ENCODE results near the gene TMEM121B.

The TMEM121B gene

GRCh38 chr22:17138513-17138912 lies 17.4 kb upstream of the TMEM121B start:
- in situ Hi-C loops (cut with MboI; ENCODE audit: low sequenced_read_pairs): no loop called here

- in situ Hi-C loops (cut with MboI; ENCODE audit: low sequenced_read_pairs): no loop called here
Observed at GRCh38 chr22:17137861-17138425, 16.8 kb upstream of the TMEM121B start.

- in situ Hi-C loops (cut with MboI; ENCODE audit: low sequenced_read_pairs): no loop called here
Observed at GRCh38 chr22:17137170-17137569, 16.0 kb upstream of the TMEM121B start.

- in situ Hi-C loops (cut with MboI; ENCODE audit: low sequenced_read_pairs): no loop called here
Observed at GRCh38 chr22:17135153-17135760, 14.1 kb upstream of the TMEM121B start.

GRCh38 chr22:17133137-17133536 lies 12.0 kb upstream of the TMEM121B start:
- in situ Hi-C loops (cut with MboI; ENCODE audit: low sequenced_read_pairs): no loop called here

GRCh38 chr22:17132112-17132511 lies 11.0 kb upstream of the TMEM121B start:
- in situ Hi-C loops (cut with MboI; ENCODE audit: low sequenced_read_pairs): no loop called here

GRCh38 chr22:17131686-17132085 lies 10.5 kb upstream of the TMEM121B start:
- in situ Hi-C loops (cut with MboI; ENCODE audit: low sequenced_read_pairs): no loop called here

GRCh38 chr22:17130199-17130598 lies 9.0 kb upstream of the TMEM121B start:
- in situ Hi-C loops (cut with MboI; ENCODE audit: low sequenced_read_pairs): no loop called here

- in situ Hi-C loops (cut with MboI; ENCODE audit: low sequenced_read_pairs): no loop called here
Observed at GRCh38 chr22:17120711-17121232, 388 bp downstream of the TMEM121B start.

- in situ Hi-C loops (cut with MboI; ENCODE audit: low sequenced_read_pairs): no loop called here
Observed at GRCh38 chr22:17120281-17120680, 879 bp downstream of the TMEM121B start.

- in situ Hi-C loops (cut with MboI; ENCODE audit: low sequenced_read_pairs): no loop called here
Observed at GRCh38 chr22:17119481-17120202, 1.5 kb downstream of the TMEM121B start.

- in situ Hi-C loops (cut with MboI; ENCODE audit: low sequenced_read_pairs): no loop called here
Observed at GRCh38 chr22:17118342-17118741, 2.8 kb downstream of the TMEM121B start.

- in situ Hi-C loops (cut with MboI; ENCODE audit: low sequenced_read_pairs): no loop called here
Observed at GRCh38 chr22:17117890-17118289, 3.3 kb downstream of the TMEM121B start.

- in situ Hi-C loops (cut with MboI; ENCODE audit: low sequenced_read_pairs): no loop called here
Observed at GRCh38 chr22:17117400-17117799, 3.8 kb downstream of the TMEM121B start.

GRCh38 chr22:17116572-17117330 lies 4.4 kb downstream of the TMEM121B start:
- in situ Hi-C loops (cut with MboI; ENCODE audit: low sequenced_read_pairs): no loop called here

- in situ Hi-C loops (cut with MboI; ENCODE audit: low sequenced_read_pairs): no loop called here
Observed at GRCh38 chr22:17115945-17116565, 5.1 kb downstream of the TMEM121B start.

GRCh38 chr22:17115236-17115635 lies 5.9 kb downstream of the TMEM121B start:
- in situ Hi-C loops (cut with MboI; ENCODE audit: low sequenced_read_pairs): no loop called here

- in situ Hi-C loops (cut with MboI; ENCODE audit: low sequenced_read_pairs): no loop called here
Observed at GRCh38 chr22:17114898-17115235, 6.3 kb downstream of the TMEM121B start.

- in situ Hi-C loops (cut with MboI; ENCODE audit: low sequenced_read_pairs): no loop called here
Observed at GRCh38 chr22:17114173-17114897, 6.8 kb downstream of the TMEM121B start.

GRCh38 chr22:17113600-17113999 lies 7.6 kb downstream of the TMEM121B start:
- in situ Hi-C loops (cut with MboI; ENCODE audit: low sequenced_read_pairs): no loop called here
